ENCODE results near the gene HDHD3.

DNA sequence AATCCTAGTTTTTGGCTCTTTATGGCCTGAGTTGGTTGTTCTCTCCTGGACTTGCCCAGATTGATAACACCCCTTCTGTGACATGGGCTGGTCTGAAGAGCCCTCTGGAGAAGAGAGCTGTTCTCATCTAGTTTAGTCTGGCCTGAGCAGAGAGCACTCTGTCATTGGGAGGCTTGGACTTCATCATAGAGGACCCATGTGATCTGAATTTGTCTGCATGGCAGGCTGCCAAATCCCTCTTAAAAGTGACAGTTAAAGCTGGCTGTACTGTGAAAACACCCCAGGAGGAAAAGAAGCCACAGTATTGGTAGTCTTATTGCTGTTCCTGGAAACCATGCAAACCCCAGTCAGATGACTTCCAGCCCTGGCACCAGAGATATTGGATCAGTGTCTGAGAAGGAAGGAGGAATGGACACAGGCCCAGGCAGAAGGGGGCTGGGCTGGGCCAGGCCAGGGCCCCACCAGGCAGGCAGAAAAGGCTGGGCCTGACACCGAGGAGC lies 33.0 kb downstream of the HDHD3 start:
- no peak for TF ChIP-seq EZH2 (IDR thresholded peaks at IDR 0.05; ENCODE audit: borderline replicate concordance, low read length)
- TF ChIP-seq, protein P1, sequence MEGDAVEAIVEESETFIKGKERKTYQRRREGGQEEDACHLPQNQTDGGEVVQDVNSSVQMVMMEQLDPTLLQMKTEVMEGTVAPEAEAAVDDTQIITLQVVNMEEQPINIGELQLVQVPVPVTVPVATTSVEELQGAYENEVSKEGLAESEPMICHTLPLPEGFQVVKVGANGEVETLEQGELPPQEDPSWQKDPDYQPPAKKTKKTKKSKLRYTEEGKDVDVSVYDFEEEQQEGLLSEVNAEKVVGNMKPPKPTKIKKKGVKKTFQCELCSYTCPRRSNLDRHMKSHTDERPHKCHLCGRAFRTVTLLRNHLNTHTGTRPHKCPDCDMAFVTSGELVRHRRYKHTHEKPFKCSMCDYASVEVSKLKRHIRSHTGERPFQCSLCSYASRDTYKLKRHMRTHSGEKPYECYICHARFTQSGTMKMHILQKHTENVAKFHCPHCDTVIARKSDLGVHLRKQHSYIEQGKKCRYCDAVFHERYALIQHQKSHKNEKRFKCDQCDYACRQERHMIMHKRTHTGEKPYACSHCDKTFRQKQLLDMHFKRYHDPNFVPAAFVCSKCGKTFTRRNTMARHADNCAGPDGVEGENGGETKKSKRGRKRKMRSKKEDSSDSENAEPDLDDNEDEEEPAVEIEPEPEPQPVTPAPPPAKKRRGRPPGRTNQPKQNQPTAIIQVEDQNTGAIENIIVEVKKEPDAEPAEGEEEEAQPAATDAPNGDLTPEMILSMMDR (conservative IDR thresholded peaks at IDR 0.05 in 1 of 2, IDR thresholded peaks at IDR 0.05 in 1 of 2; ENCODE audit: extremely low read depth in 1 of 2, insufficient read depth in 1 of 2, low read depth in 1 of 2, low read length in 2 of 2), result no peak

Data from mammary epithelial cell (primary cell).